HG02571 (cell line): ENCODE results near the gene RPIA.
"Not testable (repeated sequence)": the region's sequence is repeated elsewhere in the genome, so short reads cannot be mapped to it uniquely, and the experiment has no call there.

Source experiments
- ATAC-seq: cut with Tn5 transposase; IDR thresholded peaks from one replicate; pipeline ENCODE4 v1.9.1; 2021; ENCODE audit warnings: mild to moderate bottlenecking, moderate library complexity; ENCODE audit not compliant: unreplicated experiment

Gene RPIA

GRCh38 chr2:88691339-88692183 is at the start of gene RPIA:
Gene RPIA (plus strand): TSS chr2:88691673. CDS start chr2:88691699, 26 bp downstream.
- peak; percentile 96 for ATAC-seq

GRCh38 chr2:88642278-88642677 is 49.2 kb upstream of the RPIA start:
- no peak for ATAC-seq

GRCh38 chr2:88645291-88645882 is 46.1 kb upstream of the RPIA start:
- not testable (repeated sequence) for ATAC-seq

- no peak for ATAC-seq
Measured at GRCh38 chr2:88651646-88652045, 39.8 kb upstream of the RPIA start.

- ATAC-seq, result no peak
Measured at GRCh38 chr2:88654714-88655113, 36.8 kb upstream of the RPIA start.

GRCh38 chr2:88656690-88657089 is 34.8 kb upstream of the RPIA start:
- no peak for ATAC-seq

- ATAC-seq, result no peak
Measured at GRCh38 chr2:88657131-88657530, 34.3 kb upstream of the RPIA start.

- no peak for ATAC-seq
Measured at GRCh38 chr2:88658326-88658725, 33.1 kb upstream of the RPIA start.

- no peak for ATAC-seq
Measured at GRCh38 chr2:88658881-88659537, 32.5 kb upstream of the RPIA start.

- no peak for ATAC-seq
Measured at GRCh38 chr2:88659538-88659915, 31.9 kb upstream of the RPIA start.

GRCh38 chr2:88660622-88661021 is 30.9 kb upstream of the RPIA start:
- ATAC-seq, result no peak

- ATAC-seq, result no peak
Measured at GRCh38 chr2:88666576-88666975, 24.9 kb upstream of the RPIA start.

- no peak for ATAC-seq
Measured at GRCh38 chr2:88667219-88667618, 24.3 kb upstream of the RPIA start.

- no peak for ATAC-seq
Measured at GRCh38 chr2:88668862-88669261, 22.6 kb upstream of the RPIA start.

- ATAC-seq, result peak; percentile 71
Measured at GRCh38 chr2:88669482-88670214, 21.8 kb upstream of the RPIA start.

- no peak for ATAC-seq
Measured at GRCh38 chr2:88671786-88672427, 19.6 kb upstream of the RPIA start.

- no peak for ATAC-seq
Measured at GRCh38 chr2:88673363-88673762, 18.1 kb upstream of the RPIA start.

- ATAC-seq, result no peak
Measured at GRCh38 chr2:88680266-88680902, 11.1 kb upstream of the RPIA start.

GRCh38 chr2:88680916-88681315 is 10.6 kb upstream of the RPIA start:
- ATAC-seq, result no peak
